K562 (cell line): ENCODE measurements around the gene CDC45. TPM values are rescaled to one million over a fixed set of nuclear protein-coding genes. Genes with fewer than 3 reads are reported as not detected.

Source experiments
- FOXJ3 ChIP-seq: sonication (generic); formaldehyde crosslinking; IDR thresholded peaks from 2 replicates; pipeline ENCODE4 v1.4.0; 2020; ENCODE audit warnings: mild to moderate bottlenecking, missing genetic modification reagents
- HDAC8 ChIP-seq: fragments of 450-650 bp; IDR thresholded peaks from 2 replicates; pipeline ENCODE4 v1.6.1; 2016; ENCODE audit warnings: mild to moderate bottlenecking, missing genetic modification characterization, moderate library complexity, missing compliant biosample characterization
- HNRNPLL ChIP-seq: fragments of 200-400 bp; formaldehyde crosslinking; IDR thresholded peaks from 2 replicates; pipeline ENCODE4 v1.6.1; 2017; ENCODE audit warnings: low read length, low read depth, mild to moderate bottlenecking; ENCODE audit not compliant: poor library complexity, severe bottlenecking
- NCOA6 ChIP-seq: fragments of 450-650 bp; IDR thresholded peaks from 2 replicates; pipeline ENCODE4 v1.6.1; 2017; ENCODE audit warnings: mild to moderate bottlenecking
- NFIC ChIP-seq: fragments of 450-650 bp; IDR thresholded peaks from 2 replicates; pipeline ENCODE4 v1.6.1; 2017; ENCODE audit warnings: mild to moderate bottlenecking, inconsistent platforms
- NFIX ChIP-seq: fragments of 250-450 bp; sonication (Bioruptor Pico); IDR thresholded peaks from 2 replicates; pipeline ENCODE4 v1.4.0; 2020; ENCODE audit warnings: low read depth, mild to moderate bottlenecking, moderate library complexity
- NR4A1 ChIP-seq, 2 experiments: fragments of 250-450 bp in 1 of 2; fragments of 450-650 bp in 1 of 2; sonication (Bioruptor Pico) in 1 of 2; IDR thresholded peaks; 2 replicates each; pipeline versions ENCODE4 v1.4.0 to v1.6.1; 2016 to 2020; ENCODE audit warnings: mild to moderate bottlenecking in 2 of 2, missing compliant biosample characterization in 1 of 2, missing genetic modification characterization in 1 of 2, moderate library complexity in 1 of 2
- PURB ChIP-seq: sonication (generic); formaldehyde crosslinking; IDR thresholded peaks from 2 replicates; pipeline ENCODE4 v1.9.0; 2021; ENCODE audit warnings: low read depth, mild to moderate bottlenecking, missing genetic modification reagents
- RBM22 ChIP-seq: fragments of 200-400 bp; formaldehyde crosslinking; IDR thresholded peaks from 2 replicates; pipeline ENCODE4 v1.6.1; 2018; ENCODE audit warnings: low read length, low read depth; ENCODE audit not compliant: poor library complexity, severe bottlenecking
- SRF ChIP-seq, 2 experiments: fragments of 250-450, 450-650 bp in 1 of 2; sonication (Bioruptor Pico) in 1 of 2; sonication (generic) in 1 of 2; formaldehyde crosslinking; IDR thresholded peaks; 2 replicates each; pipeline versions ENCODE4 v1.5.0 to v1.5.1; 2020 to 2022; ENCODE audit warnings: mild to moderate bottlenecking in 1 of 2, missing genetic modification reagents in 1 of 2
- TBL1XR1 ChIP-seq, 2 experiments: IDR thresholded peaks; 2 replicates each; pipeline ENCODE4 v1.6.1; 2012; ENCODE audit warnings: improper control_type of control experiment in 2 of 2, low read length in 2 of 2, mild to moderate bottlenecking in 1 of 2
- ZC3H8 ChIP-seq: fragments of 450-650 bp; IDR thresholded peaks from 2 replicates; pipeline ENCODE4 v1.6.1; 2017
- polyA plus RNA-seq, 8 experiments: library from polyadenylated mRNA; depleted of rRNA in 4 of 8; stranded (reverse) in 5 of 8; unstranded in 3 of 8; fragments of >200 nt; fragmentation: Nextera tagmentation in 2 of 8; fragmentation: Illumina TruSeq in 1 of 8; extraction: Ambion mirVana in 2 of 8; extraction: Trizol in 1 of 8; gene quantifications; 2 replicates each; pipeline versions ENCODE4 v1.2.1 to v1.2.3, GENCODE V29; 2011 to 2014; ENCODE audit warnings: inconsistent platforms in 1 of 8, missing spikeins in 1 of 8
- total RNA-seq, 7 experiments: library from RNA; depleted of rRNA in 6 of 7; stranded (reverse); fragments of >200 nt in 6 of 7; fragmentation: Illumina TruSeq in 2 of 7; extraction: Trizol in 2 of 7; gene quantifications; 2 replicates each; pipeline versions ENCODE4 v1.2.1 to v1.2.3, GENCODE V29; 2011 to 2021; ENCODE audit warnings: low replicate concordance in 1 of 7
- TF ChIP-seq, protein P1 (sequence below): sonication (generic); formaldehyde crosslinking; IDR thresholded peaks from 2 replicates; pipeline ENCODE4 v1.8.0; 2023; ENCODE audit warnings: mild to moderate bottlenecking, missing genetic modification reagents
- TF ChIP-seq, protein P2 (sequence below): fragments of 450-650 bp; IDR thresholded peaks from 2 replicates; pipeline ENCODE4 v1.6.1; 2016; ENCODE audit warnings: low read depth

The CDC45 gene
- total and polyA plus RNA-seq, 9 of the 15 experiments (the other 6 are each of a cell fraction or from before 2014, with no cell fraction given): 251 to 580 (median 410) TPM

DNA sequence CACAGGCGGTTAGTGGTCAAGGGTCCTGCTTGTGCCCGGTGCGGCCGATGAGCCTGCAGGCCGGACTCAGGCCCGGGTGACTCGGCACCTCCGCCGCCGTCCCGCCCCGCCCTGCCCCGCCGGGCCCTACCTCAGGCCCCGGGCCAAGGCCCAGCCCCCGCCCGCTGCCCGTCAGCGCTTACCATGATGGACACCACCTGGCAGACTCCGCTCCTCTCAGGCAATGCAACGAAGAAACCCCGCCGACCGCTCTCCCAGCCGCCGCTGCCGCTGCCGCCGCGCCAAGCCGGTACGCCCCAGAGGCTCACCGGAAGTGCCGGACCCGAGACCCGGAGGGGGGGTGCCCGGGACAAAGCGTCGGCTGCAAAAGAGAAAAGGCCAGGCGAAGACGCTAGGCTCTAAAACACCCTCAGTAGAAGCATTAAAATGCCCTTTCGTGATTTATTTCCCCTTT is 792 bp upstream of the CDC45 start, which contains the start of gene UFD1 (continued):
- TF ChIP-seq ZC3H8: no peak
- TF ChIP-seq TBL1XR1 (IDR thresholded peaks at IDR 0.05; ENCODE audit: low read length in 2 of 2): peak; percentile 69 to 96
- TF ChIP-seq RBM22: peak; percentile 95
- no peak for TF ChIP-seq FOXJ3 (CRISPR knock-in tag)
- 0 out of 2 replicates have a peak, but pooled peaks have one; percentile 2 for TF ChIP-seq NR4A1 (CRISPR knock-in tag; IDR thresholded peaks at IDR 0.05)
- no peak for TF ChIP-seq NR4A1 (tag; IDR thresholded peaks at IDR 0.05)
- TF ChIP-seq, protein P1, sequence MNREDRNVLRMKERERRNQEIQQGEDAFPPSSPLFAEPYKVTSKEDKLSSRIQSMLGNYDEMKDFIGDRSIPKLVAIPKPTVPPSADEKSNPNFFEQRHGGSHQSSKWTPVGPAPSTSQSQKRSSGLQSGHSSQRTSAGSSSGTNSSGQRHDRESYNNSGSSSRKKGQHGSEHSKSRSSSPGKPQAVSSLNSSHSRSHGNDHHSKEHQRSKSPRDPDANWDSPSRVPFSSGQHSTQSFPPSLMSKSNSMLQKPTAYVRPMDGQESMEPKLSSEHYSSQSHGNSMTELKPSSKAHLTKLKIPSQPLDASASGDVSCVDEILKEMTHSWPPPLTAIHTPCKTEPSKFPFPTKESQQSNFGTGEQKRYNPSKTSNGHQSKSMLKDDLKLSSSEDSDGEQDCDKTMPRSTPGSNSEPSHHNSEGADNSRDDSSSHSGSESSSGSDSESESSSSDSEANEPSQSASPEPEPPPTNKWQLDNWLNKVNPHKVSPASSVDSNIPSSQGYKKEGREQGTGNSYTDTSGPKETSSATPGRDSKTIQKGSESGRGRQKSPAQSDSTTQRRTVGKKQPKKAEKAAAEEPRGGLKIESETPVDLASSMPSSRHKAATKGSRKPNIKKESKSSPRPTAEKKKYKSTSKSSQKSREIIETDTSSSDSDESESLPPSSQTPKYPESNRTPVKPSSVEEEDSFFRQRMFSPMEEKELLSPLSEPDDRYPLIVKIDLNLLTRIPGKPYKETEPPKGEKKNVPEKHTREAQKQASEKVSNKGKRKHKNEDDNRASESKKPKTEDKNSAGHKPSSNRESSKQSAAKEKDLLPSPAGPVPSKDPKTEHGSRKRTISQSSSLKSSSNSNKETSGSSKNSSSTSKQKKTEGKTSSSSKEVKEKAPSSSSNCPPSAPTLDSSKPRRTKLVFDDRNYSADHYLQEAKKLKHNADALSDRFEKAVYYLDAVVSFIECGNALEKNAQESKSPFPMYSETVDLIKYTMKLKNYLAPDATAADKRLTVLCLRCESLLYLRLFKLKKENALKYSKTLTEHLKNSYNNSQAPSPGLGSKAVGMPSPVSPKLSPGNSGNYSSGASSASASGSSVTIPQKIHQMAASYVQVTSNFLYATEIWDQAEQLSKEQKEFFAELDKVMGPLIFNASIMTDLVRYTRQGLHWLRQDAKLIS: no peak
- TF ChIP-seq NCOA6: no peak
- no peak for TF ChIP-seq PURB (CRISPR knock-in tag)
- no peak for TF ChIP-seq NFIC
- TF ChIP-seq SRF (CRISPR knock-in tag; IDR thresholded peaks at IDR 0.05): peak in 1 of 2 experiments; percentile 34; a peak in 2 of 4 replicates
- TF ChIP-seq HNRNPLL: peak; percentile 81
- no peak for TF ChIP-seq HDAC8 (tag)
- 0 out of 2 replicates have a peak, but pooled peaks have one; percentile 3 for TF ChIP-seq NFIX (CRISPR knock-in tag)
- TF ChIP-seq, protein P2, sequence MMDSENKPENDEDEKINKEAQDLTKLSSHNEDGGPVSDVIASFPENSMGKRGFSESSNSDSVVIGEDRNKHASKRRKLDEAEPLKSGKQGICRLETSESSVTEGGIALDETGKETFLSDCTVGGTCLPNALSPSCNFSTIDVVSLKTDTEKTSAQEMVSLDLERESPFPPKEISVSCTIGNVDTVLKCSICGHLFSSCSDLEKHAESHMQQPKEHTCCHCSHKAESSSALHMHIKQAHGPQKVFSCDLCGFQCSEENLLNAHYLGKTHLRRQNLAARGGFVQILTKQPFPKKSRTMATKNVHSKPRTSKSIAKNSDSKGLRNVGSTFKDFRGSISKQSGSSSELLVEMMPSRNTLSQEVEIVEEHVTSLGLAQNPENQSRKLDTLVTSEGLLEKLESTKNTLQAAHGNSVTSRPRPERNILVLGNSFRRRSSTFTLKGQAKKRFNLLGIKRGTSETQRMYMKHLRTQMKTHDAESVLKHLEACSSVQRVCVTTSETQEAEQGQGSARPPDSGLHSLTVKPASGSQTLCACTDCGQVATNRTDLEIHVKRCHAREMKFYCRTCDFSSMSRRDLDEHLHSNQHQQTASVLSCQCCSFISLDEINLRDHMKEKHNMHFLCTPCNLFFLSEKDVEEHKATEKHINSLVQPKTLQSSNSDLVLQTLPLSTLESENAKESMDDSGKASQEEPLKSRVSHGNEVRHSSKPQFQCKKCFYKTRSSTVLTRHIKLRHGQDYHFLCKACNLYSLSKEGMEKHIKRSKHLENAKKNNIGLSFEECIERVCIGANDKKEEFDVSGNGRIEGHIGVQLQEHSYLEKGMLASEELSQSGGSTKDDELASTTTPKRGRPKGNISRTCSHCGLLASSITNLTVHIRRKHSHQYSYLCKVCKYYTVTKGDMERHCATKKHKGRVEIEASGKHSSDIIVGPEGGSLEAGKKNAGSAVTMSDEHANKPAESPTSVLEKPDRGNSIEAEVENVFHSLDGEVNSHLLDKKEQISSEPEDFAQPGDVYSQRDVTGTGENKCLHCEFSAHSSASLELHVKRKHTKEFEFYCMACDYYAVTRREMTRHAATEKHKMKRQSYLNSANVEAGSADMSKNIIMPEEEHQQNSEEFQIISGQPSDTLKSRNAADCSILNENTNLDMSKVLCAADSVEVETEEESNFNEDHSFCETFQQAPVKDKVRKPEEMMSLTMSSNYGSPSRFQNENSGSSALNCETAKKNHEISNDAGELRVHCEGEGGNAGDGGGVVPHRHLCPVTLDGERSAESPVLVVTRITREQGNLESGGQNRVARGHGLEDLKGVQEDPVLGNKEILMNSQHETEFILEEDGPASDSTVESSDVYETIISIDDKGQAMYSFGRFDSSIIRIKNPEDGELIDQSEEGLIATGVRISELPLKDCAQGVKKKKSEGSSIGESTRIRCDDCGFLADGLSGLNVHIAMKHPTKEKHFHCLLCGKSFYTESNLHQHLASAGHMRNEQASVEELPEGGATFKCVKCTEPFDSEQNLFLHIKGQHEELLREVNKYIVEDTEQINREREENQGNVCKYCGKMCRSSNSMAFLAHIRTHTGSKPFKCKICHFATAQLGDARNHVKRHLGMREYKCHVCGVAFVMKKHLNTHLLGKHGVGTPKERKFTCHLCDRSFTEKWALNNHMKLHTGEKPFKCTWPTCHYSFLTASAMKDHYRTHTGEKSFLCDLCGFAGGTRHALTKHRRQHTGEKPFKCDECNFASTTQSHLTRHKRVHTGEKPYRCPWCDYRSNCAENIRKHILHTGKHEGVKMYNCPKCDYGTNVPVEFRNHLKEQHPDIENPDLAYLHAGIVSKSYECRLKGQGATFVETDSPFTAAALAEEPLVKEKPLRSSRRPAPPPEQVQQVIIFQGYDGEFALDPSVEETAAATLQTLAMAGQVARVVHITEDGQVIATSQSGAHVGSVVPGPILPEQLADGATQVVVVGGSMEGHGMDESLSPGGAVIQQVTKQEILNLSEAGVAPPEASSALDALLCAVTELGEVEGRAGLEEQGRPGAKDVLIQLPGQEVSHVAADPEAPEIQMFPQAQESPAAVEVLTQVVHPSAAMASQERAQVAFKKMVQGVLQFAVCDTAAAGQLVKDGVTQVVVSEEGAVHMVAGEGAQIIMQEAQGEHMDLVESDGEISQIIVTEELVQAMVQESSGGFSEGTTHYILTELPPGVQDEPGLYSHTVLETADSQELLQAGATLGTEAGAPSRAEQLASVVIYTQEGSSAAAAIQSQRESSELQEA: no peak
